Fibroblast of mammary gland (primary cell): ENCODE measurements around the gene UBE2G2.

Experiments
- DNase-seq: peaks from one replicate; pipeline ENCODE4 v3.0.0-alpha.2; 2010; ENCODE audit warnings: low read depth
- H3K4me3 ChIP-seq: 2 replicates; pipeline ENCODE4 v1.5.1; 2011; ENCODE audit warnings: low read depth, mild to moderate bottlenecking, low read length, moderate library complexity; ENCODE audit not compliant: control insufficient read depth
- TF ChIP-seq, protein P1 (sequence below): conservative IDR thresholded peaks from 2 replicates; pipeline ENCODE4 v1.5.1; 2011; ENCODE audit warnings: low read depth, low read length, inconsistent platforms; ENCODE audit not compliant: control insufficient read depth, insufficient read depth

The UBE2G2 gene, protein sequence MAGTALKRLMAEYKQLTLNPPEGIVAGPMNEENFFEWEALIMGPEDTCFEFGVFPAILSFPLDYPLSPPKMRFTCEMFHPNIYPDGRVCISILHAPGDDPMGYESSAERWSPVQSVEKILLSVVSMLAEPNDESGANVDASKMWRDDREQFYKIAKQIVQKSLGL

DNA sequence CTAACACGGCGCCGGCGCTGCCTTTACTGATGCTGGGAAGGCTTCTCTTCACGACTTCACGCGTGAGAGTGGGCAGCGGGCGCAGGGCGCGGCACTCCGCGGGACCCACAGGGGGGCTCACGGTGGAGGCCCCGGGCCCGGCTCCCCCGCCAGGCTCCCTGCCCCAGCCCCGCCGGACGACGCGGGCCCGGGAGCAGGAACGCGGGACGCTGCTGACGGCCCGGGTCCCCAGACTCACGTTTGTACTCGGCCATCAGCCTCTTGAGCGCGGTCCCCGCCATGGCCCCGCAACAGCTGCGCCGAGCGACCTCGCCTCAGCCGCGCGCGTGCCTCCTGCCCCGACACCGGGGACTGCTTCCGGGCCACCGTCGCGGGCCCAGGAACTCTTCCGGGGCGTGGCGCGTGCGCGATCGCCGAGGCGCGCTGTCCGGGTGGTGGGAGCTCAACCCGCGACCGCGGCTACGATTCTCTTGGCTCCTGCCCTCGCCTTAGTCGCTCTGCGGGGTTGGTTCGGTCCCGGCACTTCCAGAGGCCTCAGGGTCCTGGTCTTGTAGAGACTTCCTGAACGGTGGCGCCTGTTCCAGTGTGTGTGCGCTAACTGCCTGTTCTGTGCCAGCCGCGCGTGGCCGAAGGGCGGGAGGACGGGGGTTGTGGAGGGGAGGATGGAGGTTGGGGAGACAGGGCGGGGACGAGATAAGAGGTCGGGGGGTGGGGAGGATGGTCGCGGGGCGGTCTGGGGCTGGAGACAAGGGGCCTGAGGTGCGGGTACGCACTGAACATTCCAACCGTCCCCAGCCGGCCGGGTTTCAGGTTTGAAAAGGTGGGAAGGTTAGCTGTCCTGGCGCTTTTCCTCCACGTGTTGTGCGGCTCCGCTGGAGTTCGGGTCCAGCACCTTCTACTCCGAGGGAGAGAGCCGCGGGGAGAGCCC, at the start of gene UBE2G2:
Gene UBE2G2, minus strand, starts transcription at position 353 of the 928 bp plus-strand sequence. Its CDS starts 72 bp downstream, at position 281.
- H3K4me3 ChIP-seq, result peak within 1 kb of the TSS; percentile 75
- TF ChIP-seq, protein P1, sequence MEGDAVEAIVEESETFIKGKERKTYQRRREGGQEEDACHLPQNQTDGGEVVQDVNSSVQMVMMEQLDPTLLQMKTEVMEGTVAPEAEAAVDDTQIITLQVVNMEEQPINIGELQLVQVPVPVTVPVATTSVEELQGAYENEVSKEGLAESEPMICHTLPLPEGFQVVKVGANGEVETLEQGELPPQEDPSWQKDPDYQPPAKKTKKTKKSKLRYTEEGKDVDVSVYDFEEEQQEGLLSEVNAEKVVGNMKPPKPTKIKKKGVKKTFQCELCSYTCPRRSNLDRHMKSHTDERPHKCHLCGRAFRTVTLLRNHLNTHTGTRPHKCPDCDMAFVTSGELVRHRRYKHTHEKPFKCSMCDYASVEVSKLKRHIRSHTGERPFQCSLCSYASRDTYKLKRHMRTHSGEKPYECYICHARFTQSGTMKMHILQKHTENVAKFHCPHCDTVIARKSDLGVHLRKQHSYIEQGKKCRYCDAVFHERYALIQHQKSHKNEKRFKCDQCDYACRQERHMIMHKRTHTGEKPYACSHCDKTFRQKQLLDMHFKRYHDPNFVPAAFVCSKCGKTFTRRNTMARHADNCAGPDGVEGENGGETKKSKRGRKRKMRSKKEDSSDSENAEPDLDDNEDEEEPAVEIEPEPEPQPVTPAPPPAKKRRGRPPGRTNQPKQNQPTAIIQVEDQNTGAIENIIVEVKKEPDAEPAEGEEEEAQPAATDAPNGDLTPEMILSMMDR, result no peak
- DNase-seq, result peak; percentile 62

DNA sequence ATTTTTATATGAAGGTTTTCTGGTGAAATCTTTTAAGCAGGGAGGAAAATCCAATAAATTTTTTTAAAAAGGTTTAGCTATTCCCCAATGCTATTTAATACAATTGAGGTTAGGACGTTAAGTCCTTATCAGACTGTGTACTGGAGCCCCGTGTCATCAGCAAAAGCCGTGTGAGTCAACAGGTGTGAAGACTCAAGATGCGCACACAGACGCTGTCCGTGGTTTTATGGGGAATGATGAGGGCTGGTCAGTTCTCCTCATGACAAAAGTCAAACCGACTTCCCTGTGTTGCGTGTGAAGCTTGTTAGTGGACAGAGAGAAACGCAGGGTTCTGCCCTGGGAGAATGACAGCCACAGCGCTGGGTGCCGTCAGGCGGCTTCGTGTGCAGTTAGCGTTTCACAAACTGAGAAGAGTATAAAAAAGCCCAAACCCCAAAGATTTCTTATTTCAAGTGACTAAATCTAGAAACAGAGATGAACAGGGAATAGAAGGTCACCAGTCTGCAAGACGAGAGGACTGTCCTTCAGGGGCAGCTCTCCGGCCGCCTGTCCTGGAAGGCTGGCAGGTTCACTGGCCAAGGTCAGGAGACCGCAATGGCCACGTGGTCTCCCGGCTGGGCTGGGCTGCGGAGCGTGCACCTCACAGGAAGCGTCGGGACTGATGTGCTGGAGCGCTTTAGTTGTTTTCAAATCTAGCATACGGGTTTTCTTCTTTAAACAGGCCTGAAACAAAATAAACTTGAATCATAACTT, 49.5 kb upstream of the UBE2G2 start:
- TF ChIP-seq, protein P1, result no peak
- no peak for DNase-seq
- H3K4me3 ChIP-seq, result no peak overlapping the region

DNA sequence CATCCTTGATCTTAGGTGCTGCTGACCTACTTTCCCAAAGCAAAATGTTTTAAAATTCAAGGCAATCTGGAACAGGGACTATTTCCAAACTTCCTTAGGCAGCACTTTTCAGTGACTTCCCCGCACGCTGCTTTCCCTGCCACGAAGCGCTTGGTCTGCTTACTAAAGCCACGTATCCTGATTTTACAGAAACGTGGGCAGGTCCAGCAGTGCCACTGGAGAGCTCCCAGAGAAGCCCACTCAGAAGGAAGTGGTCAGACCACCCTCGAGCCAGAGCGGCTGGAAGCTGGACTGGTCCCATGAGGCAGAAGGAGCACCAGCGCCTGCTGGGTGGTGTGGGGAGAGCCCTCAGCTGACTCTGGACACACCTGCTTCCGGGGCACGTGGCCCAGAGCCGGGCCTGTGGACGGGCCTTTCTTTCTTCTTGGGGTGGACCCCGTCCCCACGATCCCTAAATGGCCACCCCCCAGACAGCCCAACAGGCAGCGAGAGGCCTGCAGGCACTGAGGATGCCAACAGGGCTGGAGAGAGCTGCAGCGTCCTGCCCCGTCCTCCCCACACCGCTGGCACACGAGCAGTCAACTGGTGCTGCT, 48.7 kb upstream of the UBE2G2 start:
- TF ChIP-seq, protein P1, result no peak
- H3K4me3 ChIP-seq, result no peak overlapping the region
- no peak for DNase-seq

DNA sequence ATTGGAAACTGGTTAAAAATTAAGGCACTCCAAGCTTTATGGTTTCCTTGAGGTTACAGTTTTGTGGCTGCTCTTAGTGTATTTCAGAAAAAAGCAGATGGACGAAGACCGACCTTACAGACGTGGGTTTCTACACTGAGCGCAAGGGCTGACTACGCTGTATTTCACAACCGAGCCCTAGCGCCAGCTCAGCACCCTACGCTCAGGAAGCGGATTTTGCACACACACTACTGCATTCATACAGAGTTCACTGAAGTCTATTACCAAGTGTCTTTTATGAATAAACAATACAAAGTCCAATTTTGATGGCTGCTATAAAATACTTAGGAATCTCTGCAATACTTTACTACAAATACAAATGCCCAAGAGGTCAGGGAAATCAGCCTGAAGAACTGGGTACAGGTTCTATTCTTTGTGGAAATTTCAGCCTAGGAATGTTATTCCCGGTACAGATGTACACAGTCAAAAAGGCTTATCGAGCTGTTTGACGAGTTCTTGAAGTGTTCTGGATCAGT, 48.1 kb upstream of the UBE2G2 start:
- TF ChIP-seq, protein P1, result no peak
- no peak for DNase-seq

DNA sequence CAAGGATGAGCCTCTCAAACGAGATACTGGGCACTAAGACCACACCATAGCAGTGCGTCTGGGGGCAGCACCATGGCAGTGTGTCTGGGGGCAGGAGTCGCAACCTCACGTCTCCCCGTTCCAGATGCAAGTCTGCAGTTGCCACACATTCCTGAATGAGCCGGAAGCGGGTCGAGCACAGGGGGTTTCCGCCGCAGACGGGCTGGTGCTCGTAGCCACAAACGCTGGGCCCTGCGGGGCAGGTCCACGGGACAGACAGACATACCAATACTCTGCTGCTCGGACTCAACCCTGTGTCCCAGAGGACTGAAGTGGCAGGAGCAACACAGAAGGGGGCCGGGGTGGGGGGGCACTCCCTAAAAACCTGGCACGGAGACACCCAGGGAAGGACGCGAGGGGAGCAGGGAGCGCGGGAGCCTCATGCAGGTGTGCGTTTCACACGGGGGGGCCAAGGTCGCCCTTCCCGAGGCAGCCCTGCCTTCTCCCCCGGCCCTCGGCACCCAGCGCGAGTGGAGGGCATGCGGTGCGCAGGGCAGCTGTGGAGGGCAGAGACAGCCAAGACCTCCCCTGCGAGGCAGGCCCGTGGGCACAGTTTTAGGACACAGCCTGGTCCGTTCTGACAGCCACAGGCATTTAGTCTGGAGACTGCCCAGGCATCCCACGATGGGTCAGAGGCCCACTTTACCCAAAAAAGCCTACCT, 47.4 kb upstream of the UBE2G2 start:
- H3K4me3 ChIP-seq, result no peak overlapping the region
- DNase-seq, result no peak
- TF ChIP-seq, protein P1, result no peak

More for the DNA sequence above, 48.1 kb upstream of the UBE2G2 start:
- H3K4me3 ChIP-seq, result no peak overlapping the region
